Body of pancreas (tissue), 4 donors: ENCODE results near the gene ZNF423. TPM values are rescaled to one million over a fixed set of nuclear protein-coding genes. Genes with fewer than 3 reads are reported as not detected.

Experiments
- ATAC-seq: fragments of 150-250 bp; one replicate; pipeline ENCODE4 v1.9.1; 2016
- DNase-seq, 4 donors: peaks; one replicate each; pipeline ENCODE4 v3.0.0-alpha.2; 2019
- H3K27ac ChIP-seq, 4 donors: fragments of 200-600 bp; sonication (generic); 1 replicate in 3 of 4; 2 replicates in 1 of 4; pipeline versions ENCODE4 v1.5.1 to v1.6.1; 2016 to 2019; ENCODE audit warnings: mild to moderate bottlenecking in 1 of 4, mixed read lengths in 1 of 4, moderate library complexity in 1 of 4
- H3K27me3 ChIP-seq, 2 donors: fragments of 200-600 bp; sonication (generic); one replicate each; pipeline ENCODE4 v1.6.0; 2016; ENCODE audit warnings: mild to moderate bottlenecking in 1 of 2
- H3K36me3 ChIP-seq, 2 donors: fragments of 200-600 bp; sonication (generic); replicated peaks in 1 of 2; 2 replicates each; pipeline ENCODE4 v1.5.1; 2016; ENCODE audit warnings: low read depth in 2 of 2; ENCODE audit not compliant: insufficient read depth in 1 of 2
- H3K4me1 ChIP-seq: fragments of 200-600 bp; sonication (generic); one replicate; pipeline ENCODE4 v1.6.0; 2016
- H3K4me3 ChIP-seq, 2 donors: fragments of 200-600 bp; sonication (generic); 1 replicate in 1 of 2; 2 replicates in 1 of 2; pipeline ENCODE4 v1.5.1; 2016 to 2019
- H3K9me3 ChIP-seq, 3 donors: fragments of 200-600 bp; sonication (generic); 1 replicate in 2 of 3; 2 replicates in 1 of 3; pipeline ENCODE4 v1.5.1; 2016
- POLR2A ChIP-seq, 3 donors: fragments of 450-650 bp; IDR thresholded peaks; one replicate each; pipeline ENCODE4 v1.6.1; 2016; ENCODE audit warnings: antibody characterized with exemption in 3 of 3, mild to moderate bottlenecking in 2 of 3
- WGBS, 2 donors: methylation state at CpG; one replicate each; pipeline ENCODE4 v1.1.5; 2017; 5-methylcytosine and 5-hydroxymethylcytosine counted together
- intact Hi-C: fragments of 100-400 bp; cut with DNase I; formaldehyde crosslinking; loops from one replicate; pipeline ENCODE4 v1.15.1; 2023
- total RNA-seq, 2 donors: library from RNA; depleted of rRNA; stranded (reverse); fragments of >200 nt; gene quantifications; one replicate each; pipeline ENCODE4 v1.1.0, GENCODE V29; 2016
- TF ChIP-seq, protein P1 (sequence below), 7 experiments: fragments of 450-650 bp in 4 of 7; fragments of 200-600 bp in 3 of 7; sonication (generic) in 3 of 7; IDR thresholded peaks; one replicate each; pipeline ENCODE4 v1.5.1; 2016 to 2019; ENCODE audit warnings: antibody characterized with exemption in 7 of 7

The ZNF423 gene
- total RNA-seq, 2 donors from 2014 or later: 4.2 to 9.2 TPM

DNA sequence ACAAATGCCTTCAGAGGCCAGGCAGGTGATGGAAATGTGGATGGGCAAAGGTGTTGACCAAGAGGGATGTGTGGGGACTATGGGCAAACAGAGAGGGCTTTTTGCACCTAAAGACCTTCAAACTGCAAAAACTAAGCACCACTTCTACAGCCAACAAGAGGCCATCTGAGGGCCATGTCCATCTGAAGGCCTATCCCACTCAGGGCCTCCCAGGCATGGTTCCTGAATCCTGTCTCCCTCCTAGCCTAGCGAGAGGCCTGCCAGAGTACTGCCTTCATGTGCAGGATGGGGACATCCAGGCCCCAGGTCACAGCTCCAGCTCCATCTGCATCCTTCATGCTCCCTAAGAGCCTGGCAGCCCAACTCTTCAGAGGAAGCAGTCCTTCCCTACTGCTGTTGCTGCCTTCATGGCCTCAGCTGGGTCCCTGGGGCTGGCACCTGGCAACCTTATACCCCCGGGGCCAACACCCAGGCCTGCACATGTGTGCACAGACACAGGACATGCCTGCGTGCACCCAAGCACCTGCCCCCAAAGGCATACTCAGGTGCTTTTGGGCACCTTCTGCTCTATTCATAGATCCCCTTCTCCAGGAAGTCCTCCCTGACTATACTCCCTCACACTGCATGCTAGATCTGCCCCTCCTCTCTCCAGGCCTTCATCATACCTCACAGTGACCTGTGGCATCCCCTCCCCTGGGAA lies 387.2 kb downstream of the ZNF423 start:
- Histone ChIP-seq H3K9me3 (no peaks in the 10 kb centered on the region), H3K4me3 (no peak overlapping the region), H3K36me3 (no peaks in the 10 kb centered on the region), H3K27ac (no peak overlapping the region), H3K4me1 (no peaks in the 10 kb centered on the region), H3K27me3 (no peaks in the 10 kb centered on the region)
- TF ChIP-seq POLR2A (IDR thresholded peaks at IDR 0.05): no peak
- TF ChIP-seq, protein P1, sequence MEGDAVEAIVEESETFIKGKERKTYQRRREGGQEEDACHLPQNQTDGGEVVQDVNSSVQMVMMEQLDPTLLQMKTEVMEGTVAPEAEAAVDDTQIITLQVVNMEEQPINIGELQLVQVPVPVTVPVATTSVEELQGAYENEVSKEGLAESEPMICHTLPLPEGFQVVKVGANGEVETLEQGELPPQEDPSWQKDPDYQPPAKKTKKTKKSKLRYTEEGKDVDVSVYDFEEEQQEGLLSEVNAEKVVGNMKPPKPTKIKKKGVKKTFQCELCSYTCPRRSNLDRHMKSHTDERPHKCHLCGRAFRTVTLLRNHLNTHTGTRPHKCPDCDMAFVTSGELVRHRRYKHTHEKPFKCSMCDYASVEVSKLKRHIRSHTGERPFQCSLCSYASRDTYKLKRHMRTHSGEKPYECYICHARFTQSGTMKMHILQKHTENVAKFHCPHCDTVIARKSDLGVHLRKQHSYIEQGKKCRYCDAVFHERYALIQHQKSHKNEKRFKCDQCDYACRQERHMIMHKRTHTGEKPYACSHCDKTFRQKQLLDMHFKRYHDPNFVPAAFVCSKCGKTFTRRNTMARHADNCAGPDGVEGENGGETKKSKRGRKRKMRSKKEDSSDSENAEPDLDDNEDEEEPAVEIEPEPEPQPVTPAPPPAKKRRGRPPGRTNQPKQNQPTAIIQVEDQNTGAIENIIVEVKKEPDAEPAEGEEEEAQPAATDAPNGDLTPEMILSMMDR (IDR thresholded peaks at IDR 0.05): no peak
- intact Hi-C loops: no loop called here
- DNase-seq (no peak), ATAC-seq (no peak)
- WGBS, 2 donors: 83 to 100% methylated on average over 3 of the region's 3 CpGs

DNA sequence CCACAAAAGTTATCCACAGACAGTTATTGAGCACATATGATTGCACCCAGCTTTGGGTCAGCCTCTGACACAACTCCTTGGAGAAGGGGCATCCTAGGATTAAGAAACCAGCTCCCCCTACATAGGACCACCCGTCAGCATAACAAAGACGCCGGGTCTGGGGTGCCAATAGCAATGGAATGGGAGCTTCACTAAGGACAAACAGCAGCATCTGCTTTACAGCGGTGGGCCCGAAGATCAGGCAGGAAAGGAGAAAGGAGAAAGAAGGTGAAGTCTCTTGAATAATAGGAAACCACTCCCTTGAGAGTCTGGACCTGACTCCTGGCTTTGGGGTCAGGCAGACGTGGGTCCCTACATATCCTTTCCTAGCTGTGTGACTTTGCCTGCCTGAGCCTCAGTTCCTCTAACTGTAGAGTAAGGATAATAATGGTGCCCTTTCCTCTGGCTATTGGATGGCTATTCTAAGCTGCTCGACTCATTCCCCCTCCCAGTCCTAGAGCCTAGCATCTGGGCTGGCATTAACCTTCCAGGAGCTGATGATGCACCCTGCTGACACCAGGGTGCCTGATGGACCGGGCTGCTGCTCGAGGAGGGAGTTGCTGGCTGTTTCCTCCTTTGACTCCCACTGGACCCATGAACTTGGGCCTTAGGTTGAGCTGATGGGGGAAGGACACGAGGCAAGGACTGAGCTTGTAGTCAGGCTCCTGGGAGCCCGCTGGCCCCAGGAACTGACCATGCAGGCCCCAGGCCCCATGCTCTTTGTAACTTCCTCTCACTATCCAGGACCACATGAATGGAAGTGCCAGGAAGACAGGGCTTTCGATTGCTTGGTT lies 388.2 kb downstream of the ZNF423 start:
- Histone ChIP-seq H3K4me1 (no peaks in the 10 kb centered on the region), H3K36me3 (no peaks in the 10 kb centered on the region), H3K27me3 (no peaks in the 10 kb centered on the region), H3K27ac (no peak overlapping the region), H3K4me3 (no peak overlapping the region), H3K9me3 (no peaks in the 10 kb centered on the region)
- intact Hi-C loops: no loop called here
- 75% methylated on average over 12 of the region's 12 CpGs for WGBS, 2 donors
- DNase-seq (no peak), ATAC-seq (no peak)
- no peak for TF ChIP-seq POLR2A (IDR thresholded peaks at IDR 0.05)
- TF ChIP-seq, protein P1 (IDR thresholded peaks at IDR 0.05): no peak

DNA sequence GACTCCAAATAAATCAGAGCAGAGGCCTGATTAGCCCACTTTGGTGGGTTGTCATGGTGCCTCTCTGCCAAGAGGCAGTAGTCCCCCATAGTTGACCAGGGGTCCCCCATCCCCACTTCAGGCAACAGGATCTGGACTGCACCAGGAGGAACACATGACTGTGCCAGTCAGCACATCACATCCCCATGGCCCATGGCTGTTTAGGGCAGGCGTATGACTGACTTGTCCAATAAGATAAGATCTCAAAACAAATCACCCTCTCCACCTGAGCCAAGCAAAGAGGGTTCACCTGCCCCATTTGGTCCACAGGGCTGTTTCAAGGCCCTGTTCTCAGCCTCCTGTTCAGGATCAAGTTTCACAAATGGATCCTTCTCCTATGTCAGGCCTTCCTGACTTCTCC lies 389.0 kb downstream of the ZNF423 start:
- no peak for DNase-seq
- intact Hi-C loops: no loop called here

DNA sequence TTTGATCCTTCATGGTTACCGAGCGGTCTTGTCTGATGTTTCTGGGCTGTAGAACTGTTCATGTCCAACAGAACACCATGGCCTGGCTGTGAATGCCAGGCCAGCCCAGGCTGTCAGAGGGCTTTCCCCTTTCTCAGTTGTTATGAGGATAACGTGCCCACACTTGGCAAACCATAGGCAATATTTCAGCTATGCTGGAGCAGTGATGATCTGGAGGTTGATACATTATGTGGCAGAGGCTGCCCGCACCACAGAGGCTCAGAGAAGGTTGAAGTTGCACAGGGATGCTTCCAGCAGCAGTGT lies 389.4 kb downstream of the ZNF423 start:
- no peak overlapping the region for H3K27ac ChIP-seq
- no peaks in the 10 kb centered on the region for H3K27me3 ChIP-seq
- intact Hi-C loops: no loop called here
- no peaks in the 10 kb centered on the region for H3K4me1 ChIP-seq
- no peaks in the 10 kb centered on the region for H3K36me3 ChIP-seq
- H3K9me3 ChIP-seq: no peaks in the 10 kb centered on the region
- no peak for DNase-seq
- 81 to 84% methylated on average over 4 of the region's 4 CpGs for WGBS, 2 donors
- TF ChIP-seq, protein P1 (IDR thresholded peaks at IDR 0.05): no peak
- TF ChIP-seq POLR2A (IDR thresholded peaks at IDR 0.05): no peak
- no peak overlapping the region for H3K4me3 ChIP-seq
- no peak for ATAC-seq

More for the DNA sequence above, 389.0 kb downstream of the ZNF423 start:
- Histone ChIP-seq H3K27ac (no peak overlapping the region), H3K27me3 (no peaks in the 10 kb centered on the region), H3K36me3 (no peaks in the 10 kb centered on the region), H3K9me3 (no peaks in the 10 kb centered on the region), H3K4me3 (no peak overlapping the region), H3K4me1 (no peaks in the 10 kb centered on the region)
- TF ChIP-seq, protein P1 (IDR thresholded peaks at IDR 0.05): no peak
- TF ChIP-seq POLR2A (IDR thresholded peaks at IDR 0.05): no peak
- no peak for ATAC-seq
- 40 to 77% methylated on average over 1 of the region's 1 CpG for WGBS, 2 donors
